Retinal pigment epithelial cell (primary cell): ENCODE measurements around the gene C12orf43.
"Not testable (repeated sequence)": the region's sequence is repeated elsewhere in the genome, so short reads cannot be mapped to it uniquely, and the experiment has no call there.

Experiments
- DNase-seq: peaks from one replicate; pipeline ENCODE4 v3.0.0-alpha.2; 2010; ENCODE audit warnings: low read depth
- H3K4me3 ChIP-seq: 2 replicates; pipeline ENCODE4 v1.5.1; 2011; ENCODE audit warnings: mild to moderate bottlenecking, low read length, control low read depth, moderate library complexity
- CTCF ChIP-seq: conservative IDR thresholded peaks from 2 replicates; pipeline ENCODE4 v1.5.1; 2011; ENCODE audit warnings: low read depth, low read length, control low read depth, inconsistent platforms

C12orf43 gene

GRCh38 chr12:121015825-121016766 is at the start of gene C12orf43:
TSS of gene C12orf43 (minus strand) at chr12:121016487. CDS start at chr12:121016474, 13 bp downstream.
- no peak for TF ChIP-seq CTCF

GRCh38 chr12:121065345-121065744 is 49.1 kb upstream of the C12orf43 start:
- no peak for TF ChIP-seq CTCF
- no peak for DNase-seq
- H3K4me3 ChIP-seq, result no peak overlapping the region

More at GRCh38 chr12:121015825-121016766, at the start of gene C12orf43:
- H3K4me3 ChIP-seq, result peak within 1 kb of the TSS; percentile 96
- peak; percentile 63 for DNase-seq

GRCh38 chr12:121064586-121064985 is 48.3 kb upstream of the C12orf43 start:
- DNase-seq, H3K4me3 ChIP-seq: not testable (repeated sequence)

- no peak overlapping the region for H3K4me3 ChIP-seq
- TF ChIP-seq CTCF, result no peak
- DNase-seq, result no peak
Observed at GRCh38 chr12:121064116-121064515, 47.8 kb upstream of the C12orf43 start.

- no peak for TF ChIP-seq CTCF
- no peak overlapping the region for H3K4me3 ChIP-seq
- no peak for DNase-seq
Observed at GRCh38 chr12:121062391-121063045, 46.2 kb upstream of the C12orf43 start.

GRCh38 chr12:121061831-121062230 is 45.5 kb upstream of the C12orf43 start:
- no peak for DNase-seq
- TF ChIP-seq CTCF, result peak; percentile 38
- no peak overlapping the region for H3K4me3 ChIP-seq

- TF ChIP-seq CTCF, result peak; percentile 46
- no peak for DNase-seq
- no peak overlapping the region for H3K4me3 ChIP-seq
Observed at GRCh38 chr12:121060149-121061001, 44.1 kb upstream of the C12orf43 start.
